HepG2 (cell line): ENCODE data around the gene DPP3. TPM values are rescaled to one million over a fixed set of nuclear protein-coding genes. Genes with fewer than 3 reads are reported as not detected.
A peak's percentile ranks its signal among the peaks of the same experiment; 100 is the strongest.

ENCODE experiments used
- ARID3A ChIP-seq: IDR thresholded peaks from 2 replicates; pipeline ENCODE4 v1.6.1; 2012; ENCODE audit warnings: low read depth, low read length, improper control_type of control experiment
- ATRX ChIP-seq: sonication (generic); formaldehyde crosslinking; IDR thresholded peaks from 2 replicates; pipeline ENCODE4 v1.4.0; 2020; ENCODE audit warnings: missing genetic modification reagents, borderline replicate concordance
- CHD2 ChIP-seq: IDR thresholded peaks from 2 replicates; pipeline ENCODE4 v1.6.1; 2011; ENCODE audit warnings: low read depth, low read length, improper control_type of control experiment
- E2F1 ChIP-seq: sonication (generic); formaldehyde crosslinking; IDR thresholded peaks from 2 replicates; pipeline ENCODE4 v1.5.0; 2020; ENCODE audit warnings: missing genetic modification reagents
- ELF3 ChIP-seq: IDR thresholded peaks from 2 replicates; pipeline ENCODE4 v1.6.1; 2016; ENCODE audit warnings: missing genetic modification reagents, missing compliant biosample characterization
- GFI1 ChIP-seq: sonication (generic); formaldehyde crosslinking; IDR thresholded peaks from 2 replicates; pipeline ENCODE4 v1.5.0; 2020; ENCODE audit warnings: missing genetic modification reagents, mild to moderate bottlenecking, borderline replicate concordance
- HMGA1 ChIP-seq: sonication (generic); formaldehyde crosslinking; conservative IDR thresholded peaks from 2 replicates; pipeline ENCODE4 v1.4.0; 2020; ENCODE audit warnings: missing genetic modification reagents
- HOXA9 ChIP-seq: sonication (generic); formaldehyde crosslinking; IDR thresholded peaks from 2 replicates; pipeline ENCODE4 v1.8.1; 2022; ENCODE audit warnings: missing genetic modification reagents, mild to moderate bottlenecking, moderate library complexity, borderline replicate concordance
- JUND ChIP-seq: sonication (generic); formaldehyde crosslinking; IDR thresholded peaks from 2 replicates; pipeline ENCODE4 v1.8.0; 2022; ENCODE audit warnings: mild to moderate bottlenecking, missing genetic modification reagents
- MLX ChIP-seq: IDR thresholded peaks from 2 replicates; pipeline ENCODE4 v1.6.1; 2016
- NFATC3 ChIP-seq: sonication (generic); formaldehyde crosslinking; IDR thresholded peaks from 2 replicates; pipeline ENCODE4 v1.5.1; 2020; ENCODE audit warnings: mild to moderate bottlenecking, missing genetic modification reagents
- NFE2 ChIP-seq: sonication (generic); formaldehyde crosslinking; IDR thresholded peaks from 2 replicates; pipeline ENCODE4 v1.4.0; 2020; ENCODE audit warnings: missing genetic modification reagents
- SP2 ChIP-seq: sonication (generic); formaldehyde crosslinking; IDR thresholded peaks from 2 replicates; pipeline ENCODE4 v1.5.1; 2020; ENCODE audit warnings: mild to moderate bottlenecking, missing genetic modification reagents
- STAG1 ChIP-seq: sonication (generic); formaldehyde crosslinking; IDR thresholded peaks from 2 replicates; pipeline ENCODE4 v1.4.0; 2020; ENCODE audit warnings: missing genetic modification reagents
- TBX2 ChIP-seq: sonication (generic); formaldehyde crosslinking; IDR thresholded peaks from 2 replicates; pipeline ENCODE4 v1.5.0; 2020; ENCODE audit warnings: missing genetic modification reagents, mild to moderate bottlenecking, borderline replicate concordance
- TFDP2 ChIP-seq: sonication (generic); formaldehyde crosslinking; IDR thresholded peaks from 2 replicates; pipeline ENCODE4 v1.4.0; 2020; ENCODE audit warnings: missing genetic modification reagents
- ZBTB21 ChIP-seq: sonication (generic); formaldehyde crosslinking; IDR thresholded peaks from 2 replicates; pipeline ENCODE4 v1.4.0; 2020; ENCODE audit warnings: missing genetic modification reagents
- ZFP37 ChIP-seq: sonication (generic); formaldehyde crosslinking; IDR thresholded peaks from 2 replicates; pipeline ENCODE4 v1.4.0; 2020; ENCODE audit warnings: missing genetic modification reagents, borderline replicate concordance
- ZFP62 ChIP-seq: sonication (generic); formaldehyde crosslinking; IDR thresholded peaks from 2 replicates; pipeline ENCODE4 v1.4.0; 2020; ENCODE audit warnings: missing genetic modification reagents
- ZMYM4 ChIP-seq: sonication (generic); formaldehyde crosslinking; IDR thresholded peaks from 2 replicates; pipeline ENCODE4 v1.8.1; 2023; ENCODE audit warnings: mild to moderate bottlenecking, missing genetic modification reagents
- ZNF383 ChIP-seq: sonication (generic); formaldehyde crosslinking; IDR thresholded peaks from 2 replicates; pipeline ENCODE4 v1.4.0; 2020; ENCODE audit warnings: missing genetic modification reagents, mild to moderate bottlenecking, borderline replicate concordance
- ZNF557 ChIP-seq: sonication (generic); formaldehyde crosslinking; IDR thresholded peaks from 2 replicates; pipeline ENCODE4 v1.4.0; 2020; ENCODE audit warnings: missing genetic modification reagents
- ZNF709 ChIP-seq: sonication (generic); formaldehyde crosslinking; IDR thresholded peaks from 2 replicates; pipeline ENCODE4 v1.5.0; 2020; ENCODE audit warnings: mild to moderate bottlenecking, missing genetic modification reagents
- ZNF891 ChIP-seq: sonication (generic); formaldehyde crosslinking; IDR thresholded peaks from 2 replicates; pipeline ENCODE4 v1.5.0; 2020; ENCODE audit warnings: mild to moderate bottlenecking, missing genetic modification reagents
- ZSCAN20 ChIP-seq: sonication (generic); formaldehyde crosslinking; IDR thresholded peaks from 2 replicates; pipeline ENCODE4 v1.4.0; 2020; ENCODE audit warnings: missing genetic modification reagents, mild to moderate bottlenecking, borderline replicate concordance
- ZSCAN30 ChIP-seq: sonication (generic); formaldehyde crosslinking; IDR thresholded peaks from 2 replicates; pipeline ENCODE4 v1.5.0; 2020; ENCODE audit warnings: mild to moderate bottlenecking, missing genetic modification reagents
- ZSCAN9 ChIP-seq: IDR thresholded peaks from 2 replicates; pipeline ENCODE4 v1.6.1; 2016; ENCODE audit warnings: borderline replicate concordance
- polyA plus RNA-seq, 8 experiments: library from polyadenylated mRNA; depleted of rRNA in 3 of 8; stranded (reverse) in 7 of 8; unstranded in 1 of 8; fragments of >200 nt; fragmentation: Illumina TruSeq in 4 of 8; extraction: Trizol in 4 of 8; gene quantifications; 2 replicates each; pipeline versions ENCODE4 v1.2.1 to v1.2.3, GENCODE V29; 2011 to 2016; ENCODE audit warnings: low read depth in 4 of 8, missing spikeins in 1 of 8, mixed read lengths in 1 of 8; ENCODE audit not compliant: insufficient read depth in 1 of 8
- total RNA-seq, 5 experiments: library from RNA; depleted of rRNA; stranded (reverse); fragments of >200 nt; fragmentation: Illumina TruSeq; extraction: Trizol; gene quantifications; 2 replicates each; pipeline ENCODE4 v1.2.3, GENCODE V29; 2016; ENCODE audit warnings: low read depth in 1 of 5

Gene DPP3
- total and polyA plus RNA-seq, 2 of the 13 experiments (the other 11 are each of a cell fraction or from before 2014, with no cell fraction given) = 38.4 to 59.8 TPM

- TF ChIP-seq NFE2 (CRISPR knock-in tag) (no peak), ARID3A (no peak), ZSCAN30 (0 out of 2 replicates have a peak, but pooled peaks have one; percentile 68), TBX2 (CRISPR knock-in tag) (peak; percentile 45; the same call in 1 of the 2 replicates), HMGA1 (CRISPR knock-in tag) (no peak), ZFP37 (CRISPR knock-in tag) (no peak), STAG1 (CRISPR knock-in tag) (no peak), ZNF709 (CRISPR knock-in tag) (peak; percentile 56; the same call in 1 of the 2 replicates), ZNF383 (CRISPR knock-in tag) (no peak), ZFP62 (CRISPR knock-in tag) (no peak), ZNF557 (CRISPR knock-in tag) (no peak), ELF3 (CRISPR knock-in tag) (peak; percentile 93), MLX (CRISPR knock-in tag) (no peak), ZBTB21 (CRISPR knock-in tag) (no peak; the same call in 1 of the 2 replicates), HOXA9 (CRISPR knock-in tag) (no peak; the same call in 1 of the 2 replicates), ATRX (CRISPR knock-in tag) (no peak), SP2 (CRISPR knock-in tag) (peak; percentile 98), ZNF891 (CRISPR knock-in tag) (0 out of 2 replicates have a peak, but pooled peaks have one; percentile 55), E2F1 (CRISPR knock-in tag) (no peak), GFI1 (CRISPR knock-in tag) (peak; percentile 52; the same call in 1 of the 2 replicates), NFATC3 (CRISPR knock-in tag) (no peak), JUND (CRISPR knock-in tag) (no peak), ZSCAN20 (CRISPR knock-in tag) (no peak), ZSCAN9 (CRISPR knock-in tag) (no peak; the same call in 1 of the 2 replicates), ZMYM4 (peak; percentile 53; the same call in 1 of the 2 replicates), TFDP2 (CRISPR knock-in tag) (peak; percentile 73), CHD2 (0 out of 2 replicates have a peak, but pooled peaks have one; percentile 37)
These were observed at the start of gene DPP3 (continued) for GRCh38 chr11:66480117-66480938.
